ENCODE results near the gene ARHGAP42.
A peak's percentile ranks its signal among the peaks of the same experiment; 100 is the strongest.

Gene ARHGAP42

GRCh38 chr11:100955318-100955717 lies 268.2 kb downstream of the ARHGAP42 start:
- DNase-seq (ENCODE audit: low read depth), result no peak
- TF ChIP-seq CTCF (conservative IDR thresholded peaks at IDR 0.05; ENCODE audit: low read depth, low read length), result no peak
- H3K4me3 ChIP-seq (ENCODE audit: low read length), result no peak overlapping the region

GRCh38 chr11:100956351-100956750 lies 269.3 kb downstream of the ARHGAP42 start:
- DNase-seq (ENCODE audit: low read depth), result no peak
- TF ChIP-seq CTCF (conservative IDR thresholded peaks at IDR 0.05; ENCODE audit: low read depth, low read length), result no peak
- no peak overlapping the region for H3K4me3 ChIP-seq (ENCODE audit: low read length)

- H3K4me3 ChIP-seq (ENCODE audit: low read length), result no peak overlapping the region
- no peak for TF ChIP-seq CTCF (conservative IDR thresholded peaks at IDR 0.05; ENCODE audit: low read depth, low read length)
- DNase-seq (ENCODE audit: low read depth), result no peak
These were observed 270.4 kb downstream of the ARHGAP42 start for GRCh38 chr11:100957499-100957898.

- DNase-seq (ENCODE audit: low read depth), result peak; percentile 17
- TF ChIP-seq CTCF (conservative IDR thresholded peaks at IDR 0.05; ENCODE audit: low read depth, low read length), result no peak
- no peak overlapping the region for H3K4me3 ChIP-seq (ENCODE audit: low read length)
These were observed 274.5 kb downstream of the ARHGAP42 start for GRCh38 chr11:100961633-100962032.

- no peak overlapping the region for H3K4me3 ChIP-seq (ENCODE audit: low read length)
- no peak for DNase-seq (ENCODE audit: low read depth)
- TF ChIP-seq CTCF (conservative IDR thresholded peaks at IDR 0.05; ENCODE audit: low read depth, low read length), result no peak
These were observed 276.3 kb downstream of the ARHGAP42 start for GRCh38 chr11:100963375-100963774.

GRCh38 chr11:100964435-100964834 lies 277.3 kb downstream of the ARHGAP42 start:
- no peak for TF ChIP-seq CTCF (conservative IDR thresholded peaks at IDR 0.05; ENCODE audit: low read depth, low read length)
- no peak overlapping the region for H3K4me3 ChIP-seq (ENCODE audit: low read length)
- DNase-seq (ENCODE audit: low read depth), result peak; percentile 31

GRCh38 chr11:100965346-100965745 lies 278.3 kb downstream of the ARHGAP42 start:
- no peak for TF ChIP-seq CTCF (conservative IDR thresholded peaks at IDR 0.05; ENCODE audit: low read depth, low read length)

More at GRCh38 chr11:100965346-100965745, 278.3 kb downstream of the ARHGAP42 start:
- DNase-seq (ENCODE audit: low read depth), result no peak
- H3K4me3 ChIP-seq (ENCODE audit: low read length), result no peak overlapping the region

All from retinal pigment epithelial cell (primary cell).